Mucosa of rectum (tissue), 2 donors: ENCODE data around the gene C1QTNF6.
"Not testable (repeated sequence)": the region's sequence is repeated elsewhere in the genome, so short reads cannot be mapped to it uniquely, and the experiment has no call there.

Experiments
- H3K27ac ChIP-seq, 2 donors: one replicate each; pipeline ENCODE4 v1.7.0; 2013; ENCODE audit warnings: inconsistent platforms in 2 of 2, low read depth in 2 of 2, low read length in 2 of 2
- H3K27me3 ChIP-seq, 2 donors: one replicate each; pipeline ENCODE4 v1.7.0; 2013; ENCODE audit warnings: low read length in 2 of 2; ENCODE audit not compliant: control insufficient read depth in 2 of 2, insufficient read depth in 2 of 2
- H3K36me3 ChIP-seq, 2 donors: one replicate each; pipeline ENCODE4 v1.7.0; 2013; ENCODE audit warnings: low read length in 2 of 2; ENCODE audit not compliant: control insufficient read depth in 2 of 2, insufficient read depth in 2 of 2
- H3K4me1 ChIP-seq, 2 donors: one replicate each; pipeline ENCODE4 v1.7.0; 2013; ENCODE audit warnings: low read length in 2 of 2, mild to moderate bottlenecking in 1 of 2; ENCODE audit not compliant: control insufficient read depth in 2 of 2, insufficient read depth in 2 of 2
- H3K4me3 ChIP-seq, 2 donors: one replicate each; pipeline ENCODE4 v1.7.0; 2013; ENCODE audit warnings: low read length in 2 of 2
- H3K9ac ChIP-seq, 2 donors: one replicate each; pipeline ENCODE4 v1.7.0; 2013; ENCODE audit warnings: low read length in 2 of 2, low read depth in 1 of 2, mild to moderate bottlenecking in 1 of 2
- H3K9me3 ChIP-seq, 2 donors: one replicate each; pipeline ENCODE4 v1.7.0; 2013; ENCODE audit warnings: low read length in 2 of 2; ENCODE audit not compliant: control insufficient read depth in 2 of 2
- donor health status: healthy.
- donor health status: Normal muscosa, but diverticular disease.

The C1QTNF6 gene

GRCh38 chr22:37187891-37188761, at the start of gene C1QTNF6:
Gene C1QTNF6, minus strand, starts transcription at chr22:37188247. Its CDS starts 34 bp downstream, at chr22:37188213.
- Histone ChIP-seq H3K4me3 (peak within 1 kb of the TSS; percentile 34 to 68), H3K27me3 (no peaks in the 10 kb centered on the region), H3K36me3 (no peaks in the 10 kb centered on the region), H3K9me3 (no peaks in the 10 kb centered on the region), H3K9ac (peak within 1 kb of the TSS; percentile 56 to 61), H3K4me1 (peaks cover 35 to 44% of the 10 kb centered on the region in 2 donors), H3K27ac (peak within 1 kb of the TSS; percentile 76 to 94)

DNA sequence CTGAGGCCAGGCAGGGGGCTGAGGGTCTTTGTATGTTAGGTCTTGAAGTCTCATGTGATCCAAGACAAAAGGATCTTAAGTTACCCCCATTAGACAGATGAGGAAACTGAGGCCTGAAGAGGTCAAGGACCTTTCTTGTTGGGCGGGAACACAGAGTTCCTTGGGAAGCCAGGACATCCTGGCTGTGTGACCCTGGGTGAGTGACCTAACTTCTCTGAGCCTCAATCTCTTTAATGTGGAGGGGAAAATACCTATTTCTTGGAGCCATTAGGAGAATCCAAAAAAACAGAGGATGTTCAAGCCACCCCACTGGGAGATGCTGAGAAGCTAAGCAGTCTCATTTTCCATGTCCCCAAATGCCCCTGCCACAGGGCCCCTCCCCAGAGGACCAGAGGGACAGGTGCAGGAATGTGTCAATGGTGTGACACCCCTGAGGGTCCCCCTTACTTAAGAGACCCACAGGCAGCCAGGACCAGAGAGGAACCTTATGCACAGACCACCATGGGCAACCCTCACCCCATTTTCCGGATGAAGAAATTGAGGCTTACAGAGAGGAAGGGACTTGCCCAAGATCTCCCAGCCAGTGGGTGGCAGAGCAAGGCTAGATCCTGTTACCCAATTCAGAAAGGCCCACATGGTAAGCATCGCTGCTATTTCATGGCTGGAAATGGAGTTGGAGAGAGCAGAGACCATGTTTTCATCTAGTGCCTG, 48.0 kb upstream of the C1QTNF6 start:
- H3K36me3 ChIP-seq: peaks cover 0 to 5% of the 10 kb centered on the region in 2 donors
- no peak overlapping the region for H3K4me3 ChIP-seq
- no peaks in the 10 kb centered on the region for H3K9me3 ChIP-seq
- H3K4me1 ChIP-seq: peaks cover 5 to 24% of the 10 kb centered on the region in 2 donors
- no peak overlapping the region for H3K9ac ChIP-seq
- H3K27me3 ChIP-seq: no peaks in the 10 kb centered on the region
- H3K27ac ChIP-seq: no peak overlapping the region

DNA sequence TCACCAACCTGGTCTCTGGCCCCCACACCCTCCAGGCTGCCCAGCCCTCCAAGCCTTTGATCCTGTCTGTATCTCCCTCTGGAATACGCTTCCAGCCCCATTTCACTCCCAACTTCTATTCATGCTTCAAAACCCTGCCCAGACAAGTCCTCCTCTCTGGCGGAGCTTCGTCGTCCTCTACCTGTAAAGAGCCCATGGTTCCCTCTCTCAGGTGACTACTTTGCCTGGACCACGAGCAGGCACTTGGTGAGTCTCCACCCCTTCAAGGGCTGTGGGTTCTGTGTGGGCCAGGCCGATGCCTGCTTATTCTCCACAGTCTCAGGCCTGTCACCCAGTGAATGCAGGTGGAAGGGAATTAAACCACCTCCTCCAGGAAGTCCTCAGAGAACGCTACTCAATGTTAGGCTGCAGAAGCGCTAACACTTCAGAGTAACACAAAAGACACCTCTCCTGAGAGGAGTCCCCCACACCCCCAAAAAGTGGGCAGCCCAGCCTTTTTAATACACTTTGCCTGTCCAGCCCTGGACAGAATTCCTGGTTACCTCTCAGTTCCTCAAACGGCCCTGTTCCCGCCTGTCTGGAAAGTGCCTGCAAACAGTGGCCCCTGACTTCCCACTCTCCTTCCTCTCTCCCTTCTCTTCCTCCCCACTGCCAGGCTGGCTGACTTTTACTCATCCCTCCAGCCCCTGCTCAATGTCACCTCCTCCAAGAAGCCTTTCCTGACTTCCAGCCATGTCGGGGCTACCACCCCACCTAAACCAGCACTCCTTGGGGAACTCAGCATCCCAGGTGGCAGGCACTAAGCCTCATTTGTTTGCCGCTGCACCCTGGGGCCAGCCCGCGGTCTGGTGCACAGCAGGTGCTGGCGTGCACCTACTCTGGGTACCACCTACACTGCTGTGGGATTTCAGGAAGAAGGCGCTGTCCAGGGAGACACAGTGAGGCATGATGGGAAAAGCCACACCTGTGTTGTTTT, 47.0 kb upstream of the C1QTNF6 start:
- H3K27me3 ChIP-seq: no peaks in the 10 kb centered on the region

GRCh38 chr22:37233751-37234631, 45.9 kb upstream of the C1QTNF6 start:
- no peaks in the 10 kb centered on the region for H3K27me3 ChIP-seq
- no peak overlapping the region for H3K27ac ChIP-seq

More for the DNA sequence above, 47.0 kb upstream of the C1QTNF6 start:
- H3K9me3 ChIP-seq: no peaks in the 10 kb centered on the region
- no peak overlapping the region for H3K4me3 ChIP-seq
- peaks cover 5 to 27% of the 10 kb centered on the region in 2 donors for H3K4me1 ChIP-seq
- no peak overlapping the region for H3K27ac ChIP-seq
- peaks cover 0 to 5% of the 10 kb centered on the region in 2 donors for H3K36me3 ChIP-seq
- no peak overlapping the region for H3K9ac ChIP-seq

GRCh38 chr22:37233371-37233750, 45.3 kb upstream of the C1QTNF6 start:
- H3K9me3 ChIP-seq, H3K4me3 ChIP-seq, H3K27ac ChIP-seq, H3K27me3 ChIP-seq, H3K9ac ChIP-seq, H3K36me3 ChIP-seq: not testable (repeated sequence)
- H3K4me1 ChIP-seq: peaks cover 16 to 35% of the 10 kb centered on the region in 2 donors

More at GRCh38 chr22:37233751-37234631, 45.9 kb upstream of the C1QTNF6 start:
- no peak overlapping the region for H3K4me3 ChIP-seq
- no peaks in the 10 kb centered on the region for H3K9me3 ChIP-seq
- H3K36me3 ChIP-seq: peaks cover 0 to 5% of the 10 kb centered on the region in 2 donors
- no peak overlapping the region for H3K9ac ChIP-seq
- H3K4me1 ChIP-seq: peaks cover 11 to 29% of the 10 kb centered on the region in 2 donors

GRCh38 chr22:37232140-37232998, 44.3 kb upstream of the C1QTNF6 start:
- H3K36me3 ChIP-seq: peaks cover 0 to under 1% of the 10 kb centered on the region in 2 donors
- H3K4me3 ChIP-seq: no peak overlapping the region
- H3K9ac ChIP-seq: no peak overlapping the region
- no peaks in the 10 kb centered on the region for H3K27me3 ChIP-seq
- no peaks in the 10 kb centered on the region for H3K9me3 ChIP-seq
- H3K27ac ChIP-seq: peak overlapping the region in 1 of 2 donors; percentile 59
- H3K4me1 ChIP-seq: peaks cover 17 to 33% of the 10 kb centered on the region in 2 donors

DNA sequence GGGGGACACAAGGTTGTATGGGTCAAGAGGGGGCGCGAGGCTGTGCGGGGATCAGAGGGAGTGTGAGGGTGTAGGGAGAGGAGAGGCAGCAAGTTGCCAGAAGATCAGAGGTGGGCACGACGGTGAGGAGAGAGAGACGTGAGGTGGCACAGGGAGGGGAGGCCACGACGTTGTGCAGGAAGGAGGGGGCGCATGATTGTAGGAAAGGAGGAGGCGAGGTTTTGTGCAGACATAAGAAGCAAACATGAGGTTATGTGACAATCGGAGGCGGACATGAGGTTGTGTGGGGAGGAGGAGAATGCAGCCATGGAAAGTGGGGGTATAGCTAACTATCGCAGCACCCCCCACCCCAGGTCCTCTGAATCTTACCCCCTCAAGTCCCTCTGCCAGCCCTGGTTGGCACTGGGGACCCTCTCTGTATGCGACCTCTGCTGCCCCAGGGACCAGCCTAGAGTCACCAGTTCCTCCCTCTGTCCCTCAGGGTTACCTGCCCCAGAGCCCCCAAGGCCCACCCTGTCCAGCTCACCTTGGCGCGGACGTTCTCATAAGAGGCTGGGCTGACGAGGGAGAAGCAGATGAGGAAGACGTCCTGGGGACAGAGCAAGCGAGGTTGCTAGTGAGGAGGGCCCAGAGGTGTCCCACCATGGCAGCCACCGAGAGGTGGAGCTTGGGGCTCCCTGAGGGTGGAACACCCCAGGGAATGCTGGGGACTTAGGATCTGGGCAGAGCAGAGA, 43.5 kb upstream of the C1QTNF6 start:
- H3K9me3 ChIP-seq: no peaks in the 10 kb centered on the region
- H3K9ac ChIP-seq: no peak overlapping the region
- H3K36me3 ChIP-seq: no peaks in the 10 kb centered on the region
- H3K4me1 ChIP-seq: peaks cover 17 to 31% of the 10 kb centered on the region in 2 donors
- no peaks in the 10 kb centered on the region for H3K27me3 ChIP-seq
- peak overlapping the region in 1 of 2 donors; percentile 59 for H3K27ac ChIP-seq
- H3K4me3 ChIP-seq: no peak overlapping the region

GRCh38 chr22:37230673-37231405, 42.8 kb upstream of the C1QTNF6 start:
- Histone ChIP-seq H3K36me3 (peaks cover 0 to 1% of the 10 kb centered on the region in 2 donors), H3K9me3 (no peaks in the 10 kb centered on the region), H3K4me1 (peaks cover 17 to 29% of the 10 kb centered on the region in 2 donors), H3K9ac (no peak overlapping the region), H3K27me3 (no peaks in the 10 kb centered on the region), H3K4me3 (no peak overlapping the region), H3K27ac (peak overlapping the region; percentile 35 to 59)
